VCaP (cell line): ENCODE measurements around the gene NEU3.

Source experiments
- H3K27ac ChIP-seq: fragments of 450-650 bp; 2 replicates; pipeline ENCODE4 v1.5.1; 2017
- TF ChIP-seq, protein P1 (sequence below): fragments of 450-650 bp; conservative IDR thresholded peaks from 2 replicates; pipeline ENCODE4 v1.5.1; 2017; ENCODE audit warnings: mild to moderate bottlenecking, moderate library complexity

The NEU3 gene

GRCh38 chr11:75031224-75031753, 42.6 kb downstream of the NEU3 start:
- H3K27ac ChIP-seq, result no peak overlapping the region
- TF ChIP-seq, protein P1, sequence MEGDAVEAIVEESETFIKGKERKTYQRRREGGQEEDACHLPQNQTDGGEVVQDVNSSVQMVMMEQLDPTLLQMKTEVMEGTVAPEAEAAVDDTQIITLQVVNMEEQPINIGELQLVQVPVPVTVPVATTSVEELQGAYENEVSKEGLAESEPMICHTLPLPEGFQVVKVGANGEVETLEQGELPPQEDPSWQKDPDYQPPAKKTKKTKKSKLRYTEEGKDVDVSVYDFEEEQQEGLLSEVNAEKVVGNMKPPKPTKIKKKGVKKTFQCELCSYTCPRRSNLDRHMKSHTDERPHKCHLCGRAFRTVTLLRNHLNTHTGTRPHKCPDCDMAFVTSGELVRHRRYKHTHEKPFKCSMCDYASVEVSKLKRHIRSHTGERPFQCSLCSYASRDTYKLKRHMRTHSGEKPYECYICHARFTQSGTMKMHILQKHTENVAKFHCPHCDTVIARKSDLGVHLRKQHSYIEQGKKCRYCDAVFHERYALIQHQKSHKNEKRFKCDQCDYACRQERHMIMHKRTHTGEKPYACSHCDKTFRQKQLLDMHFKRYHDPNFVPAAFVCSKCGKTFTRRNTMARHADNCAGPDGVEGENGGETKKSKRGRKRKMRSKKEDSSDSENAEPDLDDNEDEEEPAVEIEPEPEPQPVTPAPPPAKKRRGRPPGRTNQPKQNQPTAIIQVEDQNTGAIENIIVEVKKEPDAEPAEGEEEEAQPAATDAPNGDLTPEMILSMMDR, result no peak

DNA sequence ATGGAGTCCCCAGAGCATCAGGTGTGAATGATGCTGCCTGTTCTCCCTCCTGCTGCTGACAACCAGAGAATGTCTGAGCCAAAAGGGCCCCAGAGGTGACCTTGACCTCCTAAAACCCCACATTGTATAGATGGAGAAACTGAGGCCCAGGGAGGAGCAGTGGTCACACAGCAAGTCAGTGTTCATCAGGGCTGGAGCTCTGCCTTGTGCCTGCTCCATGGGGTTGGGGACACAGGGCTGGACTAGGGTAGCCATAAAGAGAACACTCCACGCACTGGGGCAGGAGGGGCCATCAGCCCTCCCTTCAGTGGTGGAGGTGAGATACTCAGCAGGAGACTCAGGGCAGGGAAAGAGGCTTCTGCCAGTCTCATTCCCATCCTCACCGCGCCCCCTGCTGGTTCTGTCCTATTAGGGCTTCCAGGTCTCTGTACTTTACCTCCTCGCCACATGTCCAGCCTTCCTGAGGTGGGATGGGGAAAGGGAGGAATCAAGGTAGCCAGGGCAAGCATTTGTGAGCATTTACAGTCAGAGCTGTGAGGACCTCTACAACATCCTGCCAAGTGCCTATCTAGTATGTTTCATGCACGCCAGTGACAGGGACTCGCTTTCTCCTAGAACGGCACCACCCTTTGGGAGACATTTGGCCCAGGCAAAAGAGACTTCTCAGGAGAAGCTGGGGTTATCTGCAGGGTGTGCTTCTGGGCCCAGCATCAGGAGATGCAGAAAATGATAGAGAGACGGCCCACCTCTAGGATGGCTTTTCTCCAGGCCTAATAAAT, 43.2 kb downstream of the NEU3 start:
- no peak overlapping the region for H3K27ac ChIP-seq
- TF ChIP-seq, protein P1, result peak; percentile 95

GRCh38 chr11:75032550-75032935, 43.8 kb downstream of the NEU3 start:
- no peak overlapping the region for H3K27ac ChIP-seq
- TF ChIP-seq, protein P1, result no peak

- no peak overlapping the region for H3K27ac ChIP-seq
- TF ChIP-seq, protein P1, result no peak
These were observed 45.2 kb downstream of the NEU3 start for GRCh38 chr11:75033916-75034315.

DNA sequence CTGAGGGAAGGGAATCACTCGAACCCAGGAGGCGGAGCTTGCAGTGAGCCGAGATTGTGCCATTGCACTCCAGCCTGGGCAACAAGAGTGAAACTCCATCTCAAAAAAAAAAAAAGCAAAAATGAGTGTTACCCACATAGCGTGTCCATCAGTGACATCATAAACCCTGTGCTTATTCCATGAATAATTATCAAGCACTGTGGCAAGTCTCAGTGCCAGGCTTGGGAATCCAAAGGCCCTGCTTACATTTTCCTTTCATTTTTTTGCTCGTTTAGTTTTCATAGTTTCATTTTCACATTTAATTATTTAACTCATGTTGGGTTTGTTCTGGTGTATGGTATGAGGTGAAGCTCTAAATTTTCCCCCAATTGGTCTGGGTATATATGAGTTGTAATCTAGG, 46.5 kb downstream of the NEU3 start:
- TF ChIP-seq, protein P1, result no peak
- no peak overlapping the region for H3K27ac ChIP-seq

DNA sequence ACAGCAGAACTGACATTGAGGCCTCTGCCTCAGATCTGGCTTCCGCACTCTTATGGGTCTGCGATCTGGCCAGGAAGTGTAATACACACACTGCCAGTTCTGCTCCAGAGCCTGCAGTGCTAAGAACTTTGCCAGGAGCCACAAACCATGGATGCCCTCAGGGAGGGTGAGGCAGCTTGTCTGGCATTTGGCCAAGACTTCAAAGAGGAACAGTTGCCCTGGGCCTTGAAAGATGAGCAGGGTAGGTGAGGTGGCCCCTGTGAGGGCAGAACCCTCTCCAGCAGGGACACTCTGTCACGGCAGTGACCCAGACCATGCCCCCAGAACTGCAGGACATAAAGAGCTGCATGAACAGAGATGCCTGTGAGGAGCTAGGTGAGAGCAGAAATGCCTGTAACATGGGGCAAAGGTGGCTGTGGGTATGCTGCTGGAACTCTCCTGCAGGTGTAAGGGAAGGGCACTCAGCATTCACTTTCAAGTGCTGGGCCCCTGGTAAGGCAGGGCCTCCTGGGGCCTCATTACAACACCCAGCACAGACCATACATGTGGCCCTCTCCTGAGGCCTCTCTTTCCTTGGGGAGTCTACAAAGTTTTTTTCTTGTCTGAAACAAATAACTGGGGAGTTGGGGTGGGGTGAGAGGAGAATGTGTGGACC, 47.3 kb downstream of the NEU3 start:
- no peak overlapping the region for H3K27ac ChIP-seq
- TF ChIP-seq, protein P1, result no peak

DNA sequence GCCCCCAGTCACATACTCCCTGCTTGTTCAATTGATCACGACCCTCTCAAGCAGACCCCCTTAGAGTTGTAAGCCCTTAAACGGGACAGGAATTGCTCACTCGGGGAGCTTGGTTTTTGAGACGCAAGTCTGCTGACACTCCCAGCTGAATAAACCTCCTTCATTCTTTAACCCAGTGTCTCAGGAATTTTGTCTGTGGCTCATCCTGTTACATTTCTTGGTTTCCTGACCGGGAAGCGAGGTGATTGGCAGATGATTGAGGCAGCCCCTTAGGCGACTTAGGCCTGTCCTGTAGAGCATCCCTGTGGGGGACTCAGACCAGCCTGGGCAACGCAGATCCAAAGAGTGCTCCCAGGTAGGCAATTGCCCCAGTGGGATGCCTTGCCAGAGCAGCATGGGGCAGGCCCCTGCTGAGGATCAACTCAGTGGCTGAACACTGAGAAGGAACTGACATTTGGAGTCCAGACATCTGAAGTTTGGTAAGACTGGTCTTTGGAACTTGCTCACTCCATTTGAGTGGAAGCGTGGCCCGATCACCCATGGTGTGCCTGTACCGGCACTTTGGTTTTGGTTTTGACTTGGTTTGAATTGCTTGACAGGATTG, 51.5 kb downstream of the NEU3 start:
- H3K27ac ChIP-seq, result no peak overlapping the region
- TF ChIP-seq, protein P1, result no peak
